Neural progenitor cell (in vitro differentiated cells): ENCODE data around the gene ZNF142.

Experiments
- EZH2 ChIP-seq: fragments of 200-600 bp; sonication (generic); IDR thresholded peaks from 2 replicates; pipeline ENCODE4 v1.6.1; 2017; ENCODE audit warnings: antibody characterized with exemption, mild to moderate bottlenecking, moderate library complexity
- TF ChIP-seq, protein P1 (sequence below): fragments of 200-600 bp; sonication (generic); IDR thresholded peaks from 2 replicates; pipeline ENCODE4 v1.5.1; 2017; ENCODE audit warnings: antibody characterized with exemption, mild to moderate bottlenecking

GRCh38 chr2:218691234-218691633, 31.8 kb upstream of the ZNF142 start:
- TF ChIP-seq EZH2: no peak
- TF ChIP-seq, protein P1, sequence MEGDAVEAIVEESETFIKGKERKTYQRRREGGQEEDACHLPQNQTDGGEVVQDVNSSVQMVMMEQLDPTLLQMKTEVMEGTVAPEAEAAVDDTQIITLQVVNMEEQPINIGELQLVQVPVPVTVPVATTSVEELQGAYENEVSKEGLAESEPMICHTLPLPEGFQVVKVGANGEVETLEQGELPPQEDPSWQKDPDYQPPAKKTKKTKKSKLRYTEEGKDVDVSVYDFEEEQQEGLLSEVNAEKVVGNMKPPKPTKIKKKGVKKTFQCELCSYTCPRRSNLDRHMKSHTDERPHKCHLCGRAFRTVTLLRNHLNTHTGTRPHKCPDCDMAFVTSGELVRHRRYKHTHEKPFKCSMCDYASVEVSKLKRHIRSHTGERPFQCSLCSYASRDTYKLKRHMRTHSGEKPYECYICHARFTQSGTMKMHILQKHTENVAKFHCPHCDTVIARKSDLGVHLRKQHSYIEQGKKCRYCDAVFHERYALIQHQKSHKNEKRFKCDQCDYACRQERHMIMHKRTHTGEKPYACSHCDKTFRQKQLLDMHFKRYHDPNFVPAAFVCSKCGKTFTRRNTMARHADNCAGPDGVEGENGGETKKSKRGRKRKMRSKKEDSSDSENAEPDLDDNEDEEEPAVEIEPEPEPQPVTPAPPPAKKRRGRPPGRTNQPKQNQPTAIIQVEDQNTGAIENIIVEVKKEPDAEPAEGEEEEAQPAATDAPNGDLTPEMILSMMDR: no peak
